Left forelimb (tissue), 1 donor: Measurements from ENCODE around the gene BRD4.

Source experiments
- DNase-seq: peaks from one replicate; pipeline ENCODE4 v3.0.0-alpha.2; 2018; ENCODE audit warnings: low spot score

The BRD4 gene

DNA sequence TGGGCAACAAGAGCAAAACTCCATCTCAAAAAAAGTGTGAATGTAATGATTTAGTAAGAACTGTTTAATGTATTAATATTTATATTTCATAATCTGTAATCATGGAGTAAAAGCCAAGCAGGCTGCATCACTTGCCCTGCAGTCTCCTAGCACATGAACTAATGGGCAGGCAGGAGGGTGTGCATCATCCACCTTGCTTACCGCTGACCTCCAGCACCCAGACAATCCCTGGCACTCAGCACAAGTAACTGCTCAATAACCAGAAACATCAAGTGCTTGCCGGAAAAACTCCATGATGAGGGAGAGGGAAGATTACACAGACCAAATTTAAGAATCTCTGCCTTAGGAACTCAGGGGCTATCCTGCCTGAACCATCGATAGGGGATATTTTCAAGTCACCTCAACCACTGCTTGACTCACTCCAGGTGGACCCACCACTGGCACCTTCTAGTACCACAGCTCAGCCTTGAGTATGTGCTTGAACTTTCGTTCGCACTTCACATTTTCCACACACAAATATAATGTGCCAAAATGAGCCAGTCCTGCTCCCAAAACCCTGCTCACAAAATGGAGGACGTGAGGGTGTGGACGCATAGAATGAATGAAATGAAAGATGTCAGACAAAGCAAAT, 18.6 kb downstream of the BRD4 start:
- no peak for DNase-seq

DNA sequence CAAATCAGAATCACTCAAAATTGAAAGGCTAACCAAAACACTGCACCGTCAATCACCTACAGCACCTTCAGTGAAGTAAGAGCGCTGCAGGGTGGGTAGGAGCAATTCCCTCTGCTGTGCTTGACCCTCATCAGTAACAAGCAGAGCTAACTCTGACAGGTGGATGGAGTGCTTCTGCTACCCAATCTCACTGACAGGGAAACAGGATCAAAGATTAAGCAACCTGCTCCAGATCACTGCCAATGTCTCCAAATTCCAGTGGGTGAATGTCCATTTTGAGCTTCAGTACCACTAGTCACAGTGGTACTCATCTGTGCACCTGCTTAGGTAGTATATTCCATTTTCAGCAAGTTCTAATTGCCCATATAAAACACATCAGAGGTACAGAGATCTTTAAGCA, 25.2 kb downstream of the BRD4 start:
- DNase-seq: no peak

DNA sequence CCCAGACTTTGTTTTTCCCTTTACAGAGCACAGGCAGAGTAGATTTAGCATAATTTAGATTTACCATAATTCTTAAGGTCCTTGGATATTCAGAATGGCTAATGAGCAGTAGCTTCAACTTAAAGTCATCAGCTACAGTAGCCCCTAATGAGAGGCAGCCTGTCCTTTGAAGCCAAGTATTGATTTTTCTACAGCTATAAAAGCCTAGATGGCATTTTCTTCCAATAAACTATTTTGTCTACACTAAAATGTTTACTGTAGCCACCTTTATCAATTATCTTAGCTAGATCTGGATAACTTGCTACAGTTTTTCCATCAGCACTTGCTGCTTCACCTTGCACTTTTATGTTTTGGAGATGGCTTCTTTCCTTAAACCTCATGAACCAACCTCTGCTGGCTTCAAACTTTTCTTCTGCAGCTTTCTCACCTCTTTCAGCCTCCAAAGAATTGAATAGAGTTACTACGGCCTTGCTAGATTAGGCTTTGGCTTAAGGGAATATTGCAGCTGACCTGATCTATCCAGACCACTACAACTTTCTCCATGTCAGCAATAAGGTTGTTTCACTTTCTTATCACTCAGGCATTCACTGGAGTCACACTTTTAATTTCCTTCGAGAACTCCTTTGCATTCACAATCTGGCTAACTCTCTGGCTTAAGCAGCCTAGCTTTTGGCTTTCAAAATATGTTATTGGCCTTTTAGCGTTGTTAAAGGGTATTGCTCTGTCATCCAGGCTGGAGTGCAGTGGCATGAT, 26.6 kb downstream of the BRD4 start:
- DNase-seq: no peak

DNA sequence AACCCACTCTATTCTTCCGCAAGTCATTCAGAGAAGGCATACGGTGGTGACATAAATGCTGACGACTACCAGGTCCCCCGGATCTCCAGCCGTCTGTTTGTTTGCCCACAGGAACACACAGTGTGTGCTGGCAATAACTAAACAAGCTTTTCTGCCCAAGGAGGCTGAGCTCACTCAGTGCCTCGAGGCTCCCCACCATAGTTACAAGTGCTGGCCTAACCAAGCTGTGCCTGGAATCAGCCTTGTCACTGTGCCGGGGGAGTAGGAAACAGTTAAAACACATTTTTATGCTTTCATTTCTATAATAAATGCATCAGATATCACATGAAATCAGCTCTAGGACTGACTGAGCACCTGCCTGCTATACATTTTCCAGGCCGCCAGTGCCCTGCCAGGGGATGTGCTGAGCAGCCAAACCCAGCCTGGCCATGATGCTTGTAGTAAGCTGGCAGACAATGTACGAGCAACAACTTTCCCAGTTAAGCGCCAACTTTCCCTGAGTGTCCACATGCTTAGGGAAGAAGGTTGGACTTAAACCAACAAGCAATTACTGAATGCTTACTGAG, 28.1 kb downstream of the BRD4 start:
- no peak for DNase-seq

GRCh38 chr19:15303105-15303780, 29.1 kb downstream of the BRD4 start:
- no peak for DNase-seq

DNA sequence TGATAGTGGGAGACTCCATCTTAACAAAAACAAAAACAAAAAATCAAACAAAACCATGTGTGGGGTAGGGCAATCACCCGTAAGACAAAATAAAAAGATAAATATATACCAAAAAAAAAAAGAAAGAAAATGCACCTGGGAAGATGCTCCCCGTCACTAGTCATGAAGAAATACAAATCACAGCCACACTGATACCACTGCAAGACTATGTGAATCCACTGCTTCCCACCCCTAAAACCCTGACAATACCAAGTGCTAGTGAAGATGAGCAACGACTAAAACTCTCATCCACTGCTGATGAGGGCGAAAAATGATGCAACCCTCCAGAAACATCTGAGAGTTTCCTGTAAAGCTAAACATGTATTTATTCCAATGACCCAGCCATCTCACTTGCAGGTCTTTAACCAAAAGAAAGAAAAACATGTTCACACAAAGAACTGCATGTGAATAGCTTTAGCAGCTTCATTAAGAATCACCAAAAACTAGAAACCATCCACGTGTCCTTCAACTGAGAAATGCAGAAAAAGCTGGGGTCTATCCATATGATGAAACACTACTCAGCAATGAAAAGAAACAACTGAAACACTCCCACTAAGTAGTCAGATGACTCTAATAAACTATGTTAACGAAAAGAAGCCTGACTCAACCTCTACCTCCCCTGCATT, 31.7 kb downstream of the BRD4 start:
- DNase-seq: no peak

GRCh38 chr19:15299568-15300409, 32.5 kb downstream of the BRD4 start:
- DNase-seq: no peak

DNA sequence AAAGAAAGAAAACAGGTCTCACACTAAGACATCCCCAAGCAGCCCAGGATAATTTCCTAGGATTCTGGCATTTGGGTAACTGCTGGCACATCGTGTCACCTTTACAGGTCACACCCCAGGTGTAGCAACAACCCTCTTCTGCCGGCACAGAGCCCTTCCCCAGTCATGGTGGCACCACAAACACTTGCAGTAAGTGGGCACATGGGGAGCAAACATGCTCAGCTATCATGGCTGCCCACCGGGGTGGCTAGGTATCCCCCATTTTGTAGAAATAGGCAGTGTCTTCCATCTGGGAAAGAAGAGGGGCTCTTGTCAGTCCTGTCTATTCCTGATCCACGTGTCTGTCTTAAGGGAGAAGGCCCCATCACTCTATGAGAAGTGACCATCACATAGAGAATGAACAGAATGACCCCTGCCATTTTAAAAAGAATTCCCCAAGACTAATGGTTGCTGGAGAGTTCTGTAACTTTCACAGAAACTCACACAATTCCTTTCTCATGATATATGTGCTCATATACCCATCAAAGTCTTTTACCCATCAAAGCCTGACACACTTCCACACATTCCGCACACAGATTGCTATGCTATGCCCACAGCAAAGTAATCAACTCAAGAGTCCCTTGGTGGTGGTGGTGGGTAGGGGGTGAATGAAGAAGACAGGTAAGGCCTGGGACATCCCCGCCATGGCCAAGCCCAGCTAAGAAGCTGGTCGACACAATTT, 33.3 kb downstream of the BRD4 start:
- DNase-seq: no peak

DNA sequence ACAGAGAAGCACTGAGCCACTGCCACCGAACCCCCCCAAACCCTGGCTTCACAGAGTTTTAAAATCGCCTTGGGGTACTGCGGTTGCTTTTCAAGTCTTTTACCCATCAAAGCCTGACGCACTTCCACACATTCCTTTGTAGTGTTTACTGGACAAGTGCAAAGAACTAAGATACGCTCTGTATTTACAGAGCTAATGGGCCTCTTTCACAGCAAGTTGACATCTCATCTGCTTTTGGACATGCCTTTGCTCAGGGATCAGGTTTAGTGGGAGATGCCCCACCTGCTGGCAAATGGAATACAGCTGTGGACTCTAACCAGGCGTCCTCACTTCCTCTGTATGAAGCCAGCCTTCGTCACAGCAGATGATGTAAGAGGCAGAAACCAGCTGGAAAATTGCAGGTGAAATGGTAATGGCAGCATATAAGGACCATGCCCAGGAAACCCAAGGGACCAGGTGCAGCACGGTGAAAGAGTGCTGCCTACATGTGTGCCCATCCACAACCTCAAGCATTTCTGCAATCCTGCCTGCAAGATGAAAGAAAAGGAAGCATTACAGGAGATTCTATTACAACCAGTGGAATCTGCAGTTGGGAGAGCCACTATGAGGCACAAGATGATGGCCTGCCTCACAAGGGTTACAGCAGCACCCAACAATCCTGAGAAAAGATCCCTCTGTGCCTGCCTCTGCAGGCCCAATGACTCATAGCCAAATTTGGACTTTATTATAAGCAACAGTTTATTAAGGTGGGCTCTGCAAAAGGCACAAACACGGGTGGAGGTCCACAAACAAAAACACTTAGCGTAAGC, 34.7 kb downstream of the BRD4 start:
- DNase-seq: no peak

GRCh38 chr19:15296841-15297415, 35.4 kb downstream of the BRD4 start:
- DNase-seq: no peak

- DNase-seq: no peak
Measured at GRCh38 chr19:15296353-15296752, 36.0 kb downstream of the BRD4 start.

DNA sequence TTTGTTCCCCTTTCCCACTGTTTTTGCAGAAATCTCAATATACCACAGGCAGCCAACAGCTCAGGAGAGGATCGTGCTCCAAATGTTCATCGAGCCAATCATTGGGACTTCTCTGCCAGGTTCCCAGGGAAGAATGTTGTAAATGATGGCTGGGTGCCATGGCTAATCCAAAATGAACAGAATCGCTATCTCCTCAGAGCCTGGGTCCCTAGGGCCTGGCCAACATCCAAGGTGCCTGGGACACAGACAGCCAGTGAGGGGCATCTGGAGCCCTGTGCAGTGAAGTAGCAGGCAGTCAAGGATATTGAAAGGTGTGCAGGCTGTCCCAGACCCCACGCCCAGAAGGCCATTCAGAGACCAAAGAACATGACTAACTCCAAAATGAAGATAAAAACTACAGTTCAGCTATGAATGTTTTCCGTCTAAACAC, 37.8 kb downstream of the BRD4 start:
- DNase-seq: no peak

- DNase-seq: no peak
Measured at GRCh38 chr19:15293781-15294491, 38.4 kb downstream of the BRD4 start.

- DNase-seq: no peak
Measured at GRCh38 chr19:15292847-15293582, 39.3 kb downstream of the BRD4 start.

DNA sequence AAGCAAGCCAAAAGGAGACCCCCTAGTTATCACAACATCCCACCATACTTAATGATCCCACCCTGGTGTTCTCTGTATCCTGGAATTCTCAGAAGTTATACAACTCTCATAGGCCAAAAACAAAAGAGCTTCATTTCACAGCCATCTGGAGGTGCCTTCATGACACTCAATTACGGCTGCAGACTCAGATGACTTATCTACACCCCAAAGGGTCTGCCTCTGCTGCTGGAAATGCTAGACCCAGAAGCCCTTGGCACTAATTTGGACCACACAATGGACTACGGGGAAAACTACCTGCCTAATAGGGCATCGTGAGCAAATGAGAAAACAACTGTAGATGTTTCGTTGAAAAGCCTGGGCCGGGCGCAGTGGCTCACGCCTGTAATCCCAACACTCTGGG, 40.2 kb downstream of the BRD4 start:
- DNase-seq: no peak

- DNase-seq: no peak
Measured at GRCh38 chr19:15291548-15292021, 40.8 kb downstream of the BRD4 start.

DNA sequence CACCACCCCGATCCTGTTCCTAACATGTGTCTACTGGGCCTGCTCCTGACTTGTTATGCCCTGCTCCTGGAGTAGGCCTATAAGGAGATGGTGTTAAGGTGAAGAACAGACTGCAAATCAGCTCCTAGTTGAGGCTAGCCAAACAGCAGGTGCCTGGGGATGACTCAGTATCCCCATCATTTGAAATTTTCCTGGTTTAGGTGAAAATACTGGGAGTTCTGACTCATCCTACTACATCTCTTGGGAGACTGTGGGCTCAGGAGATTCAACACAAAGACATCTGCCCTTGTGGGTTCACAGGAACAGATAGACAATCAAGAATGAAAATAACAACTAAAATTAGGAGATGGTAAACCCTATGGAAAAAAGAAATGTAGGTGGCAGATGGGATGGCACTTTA, 41.2 kb downstream of the BRD4 start:
- DNase-seq: no peak

DNA sequence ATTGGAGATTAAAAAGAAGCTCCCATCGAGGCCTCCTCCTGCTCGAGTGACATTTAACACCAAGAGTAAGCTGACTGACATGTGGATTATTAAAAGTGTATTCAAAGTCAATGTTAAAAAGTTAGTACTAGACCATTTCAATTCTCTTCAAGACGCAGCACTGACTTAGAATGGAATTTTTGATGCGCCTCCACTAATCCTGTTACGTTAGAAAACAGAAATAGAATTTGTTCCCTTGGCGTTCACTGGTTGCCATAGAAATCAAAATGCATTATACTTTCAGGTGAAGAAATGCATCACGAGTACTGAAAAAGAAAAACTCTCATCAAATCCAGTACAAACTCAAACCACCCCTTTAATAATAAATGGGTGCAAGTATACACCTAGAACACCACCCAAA, 42.2 kb downstream of the BRD4 start:
- no peak for DNase-seq
